Measurements from ENCODE around the gene GDF7.

GRCh38 chr2:20667151-20667530, 197 bp downstream of the GDF7 start:
- TF ChIP-seq CTCF (IDR thresholded peaks at IDR 0.05; ENCODE audit: borderline replicate concordance, extremely low read depth, low read length, poor library complexity, severe bottlenecking) (no peak), EZH2 (IDR thresholded peaks at IDR 0.05; ENCODE audit: borderline replicate concordance, low read depth, low read length, severe bottlenecking) (no peak)
